Endodermal cell (in vitro differentiated cells): ENCODE data around the gene ITPKC. TPM values are rescaled to one million over a fixed set of nuclear protein-coding genes. Genes with fewer than 3 reads are reported as not detected.

Experiments used
- DNase-seq: peaks from one replicate; pipeline ENCODE4 v3.0.0-alpha.2; 2017
- H3K27ac ChIP-seq: 2 replicates; pipeline ENCODE4 v1.5.1; 2013; ENCODE audit warnings: mild to moderate bottlenecking, low read depth, low read length, moderate library complexity
- H3K27me3 ChIP-seq: 2 replicates; pipeline ENCODE4 v1.6.1; 2013; ENCODE audit warnings: mild to moderate bottlenecking, low read length, moderate library complexity; ENCODE audit not compliant: insufficient read depth, control insufficient read depth, poor library complexity, severe bottlenecking
- H3K36me3 ChIP-seq: 2 replicates; pipeline ENCODE4 v1.7.0; 2013; ENCODE audit warnings: mild to moderate bottlenecking, low read length, moderate library complexity; ENCODE audit not compliant: control insufficient read depth, insufficient read depth
- H3K4me1 ChIP-seq: one replicate; pipeline ENCODE4 v1.7.0; 2013; ENCODE audit warnings: low read length; ENCODE audit not compliant: control insufficient read depth, insufficient read depth
- H3K4me3 ChIP-seq: 2 replicates; pipeline ENCODE4 v1.5.1; 2013; ENCODE audit warnings: mild to moderate bottlenecking, low read length, moderate library complexity
- H3K9ac ChIP-seq: 2 replicates; pipeline ENCODE4 v1.6.1; 2013; ENCODE audit warnings: mild to moderate bottlenecking, low read length, moderate library complexity; ENCODE audit not compliant: poor library complexity, severe bottlenecking; ENCODE audit errors: extremely low read depth
- H3K9me3 ChIP-seq: 2 replicates; pipeline ENCODE4 v1.6.1; 2013; ENCODE audit warnings: mild to moderate bottlenecking, low read length, moderate library complexity; ENCODE audit not compliant: control insufficient read depth
- H3K27ac Mint-ChIP-seq: 2 replicates; pipeline ENCODE4 v1.8.0; 2020; ENCODE audit warnings: mixed read lengths
- H3K27me3 Mint-ChIP-seq: 2 replicates; pipeline ENCODE4 v1.8.0; 2021; ENCODE audit warnings: mild to moderate bottlenecking, mixed read lengths; ENCODE audit not compliant: insufficient read depth
- H3K36me3 Mint-ChIP-seq: 2 replicates; pipeline ENCODE4 v1.8.0; 2020; ENCODE audit warnings: low read depth, mixed read lengths
- H3K4me1 Mint-ChIP-seq: 2 replicates; pipeline ENCODE4 v1.8.0; 2020; ENCODE audit warnings: mixed read lengths
- H3K4me3 Mint-ChIP-seq: 2 replicates; pipeline ENCODE4 v1.8.0; 2020; ENCODE audit warnings: mild to moderate bottlenecking, moderate library complexity, mixed read lengths
- H3K9me3 Mint-ChIP-seq: 2 replicates; pipeline ENCODE4 v1.8.0; 2020; ENCODE audit warnings: mild to moderate bottlenecking, mixed read lengths
- CTCF ChIP-seq: fragments of 200-600 bp; sonication (generic); conservative IDR thresholded peaks from 2 replicates; pipeline ENCODE4 v1.5.0; 2021; ENCODE audit warnings: antibody characterized with exemption, mild to moderate bottlenecking
- WGBS, 2 experiments: methylation state at CpG; one replicate each; pipeline versions ENCODE4 v1.1.5 to v1.1.7; 2013; ENCODE audit warnings: missing lambda C conversion rate in 2 of 2, mixed read lengths in 1 of 2; ENCODE audit not compliant: insufficient coverage in 1 of 2, insufficient read length in 1 of 2; 5-methylcytosine and 5-hydroxymethylcytosine counted together
- total RNA-seq, 2 donors: library from RNA; stranded (reverse); fragmentation: NEBNext Ultra II Directional in 1 of 2; extraction: Animal tissue kit (Norgen Biotek cat#: 25700) in 1 of 2; gene quantifications; 2 replicates in 1 of 2; 3 replicates in 1 of 2; pipeline ENCODE4 v1.2.1, GENCODE V29; 2021

ITPKC gene
- total RNA-seq, 2 donors from 2014 or later = 9.9 to 11.1 TPM

- no peak overlapping the region for H3K4me3 Mint-ChIP-seq
- peaks cover 2% of the 10 kb centered on the region for H3K4me1 Mint-ChIP-seq
- Histone ChIP-seq H3K27ac (no peak overlapping the region), H3K4me3 (no peak overlapping the region), H3K9me3 (no peaks in the 10 kb centered on the region), H3K36me3 (peaks cover 19% of the 10 kb centered on the region), H3K4me1 (no peaks in the 10 kb centered on the region), H3K27me3 (no peaks in the 10 kb centered on the region), H3K9ac (no peak overlapping the region)
- DNase-seq = no peak
- H3K9me3 Mint-ChIP-seq = no peaks in the 10 kb centered on the region
- peaks cover 27% of the 10 kb centered on the region for H3K36me3 Mint-ChIP-seq
- no peaks in the 10 kb centered on the region for H3K27me3 Mint-ChIP-seq
- H3K27ac Mint-ChIP-seq = no peak overlapping the region
- 93 to 97% methylated on average over 4 to 9 of the region's 11 CpGs for WGBS, 2 experiments
- TF ChIP-seq CTCF = no peak
Observed at GRCh38 chr19:40693150-40693788, 23.6 kb upstream of the ITPKC start.

GRCh38 chr19:40693896-40694295 is 23.0 kb upstream of the ITPKC start:
- H3K4me3 Mint-ChIP-seq = no peak overlapping the region
- H3K9me3 ChIP-seq = no peaks in the 10 kb centered on the region

GRCh38 chr19:40695881-40696280 is 21.0 kb upstream of the ITPKC start:
- no peak for TF ChIP-seq CTCF
- no peak overlapping the region for H3K4me3 ChIP-seq
- H3K27me3 ChIP-seq = no peaks in the 10 kb centered on the region
- no peaks in the 10 kb centered on the region for H3K9me3 ChIP-seq
- Mint-ChIP-seq H3K9me3 (no peaks in the 10 kb centered on the region), H3K36me3 (peaks cover 45% of the 10 kb centered on the region), H3K27me3 (no peaks in the 10 kb centered on the region), H3K4me3 (no peak overlapping the region), H3K4me1 (no peaks in the 10 kb centered on the region), H3K27ac (no peak overlapping the region)
- H3K9ac ChIP-seq = no peak overlapping the region
- 90% methylated on average over 5 of the region's 5 CpGs; no CpG with 5 or more reads in 1 of the 2 experiments for WGBS, 2 experiments
- no peaks in the 10 kb centered on the region for H3K4me1 ChIP-seq
- DNase-seq = no peak
- H3K36me3 ChIP-seq = peaks cover 22% of the 10 kb centered on the region
- H3K27ac ChIP-seq = no peak overlapping the region

More at GRCh38 chr19:40693896-40694295, 23.0 kb upstream of the ITPKC start:
- Histone ChIP-seq H3K4me3 (no peak overlapping the region), H3K27me3 (no peaks in the 10 kb centered on the region), H3K27ac (no peak overlapping the region), H3K9ac (no peak overlapping the region), H3K36me3 (peaks cover 19% of the 10 kb centered on the region), H3K4me1 (no peaks in the 10 kb centered on the region)
- no peaks in the 10 kb centered on the region for H3K9me3 Mint-ChIP-seq
- 92% methylated on average over 4 of the region's 4 CpGs; no CpG with 5 or more reads in 1 of the 2 experiments for WGBS, 2 experiments
- peaks cover 33% of the 10 kb centered on the region for H3K36me3 Mint-ChIP-seq
- H3K4me1 Mint-ChIP-seq = peaks cover 2% of the 10 kb centered on the region
- TF ChIP-seq CTCF = no peak
- H3K27ac Mint-ChIP-seq = no peak overlapping the region
- DNase-seq = no peak
- no peaks in the 10 kb centered on the region for H3K27me3 Mint-ChIP-seq
